Endothelial cell of umbilical vein (primary cell): ENCODE measurements around the gene MERTK. TPM values are rescaled to one million over a fixed set of nuclear protein-coding genes. Genes with fewer than 3 reads are reported as not detected.

Source experiments
- BruUV-seq: library from RNA; stranded (reverse); fragments of 400-500 nt; replicated peaks from 2 replicates; lab custom pipeline; 2021; lab: Mats Ljungman, UMichigan
- CTCF ChIA-PET: fragments of 300-600, 350-600 bp; sonication (Branson Sonifier 250); formaldehyde crosslinking; loops from one replicate; lab custom pipeline; 2021; ENCODE audit warnings: antibody characterized with exemption, inconsistent platforms; lab: Charles Lee
- POLR2A ChIA-PET: fragments of 300-600, 350-600 bp; sonication (Branson Sonifier 250); formaldehyde crosslinking; loops from one replicate; lab custom pipeline; 2021; ENCODE audit warnings: antibody characterized with exemption, inconsistent platforms; lab: Charles Lee
- DNase-seq: peaks from one replicate; pipeline ENCODE4 v3.0.0-alpha.2; 2011; ENCODE audit warnings: low read depth, low spot score
- FAIRE-seq: peaks from 2 replicates; lab custom pipeline; 2011; peaks lifted over from hg19 to GRCh38; lab: Jason Lieb, UNC
- H2AFZ ChIP-seq: 2 replicates; pipeline ENCODE4 v1.6.0; 2012; ENCODE audit warnings: low read depth, low read length, control low read depth, inconsistent platforms
- H3K27ac ChIP-seq: 2 replicates; pipeline ENCODE4 v1.5.1; 2011; ENCODE audit warnings: low read depth, mild to moderate bottlenecking, control low read depth, low read length, moderate library complexity; ENCODE audit not compliant: insufficient read depth
- H3K27me3 ChIP-seq, 2 experiments: 2 replicates each; pipeline versions ENCODE4 v1.6.0 to v1.6.1; 2011; ENCODE audit warnings: low read length in 2 of 2, mixed read lengths in 1 of 2; ENCODE audit not compliant: control insufficient read depth in 2 of 2, insufficient read depth in 2 of 2
- H3K36me3 ChIP-seq, 2 experiments: 2 replicates in 1 of 2; 3 replicates in 1 of 2; pipeline ENCODE4 v1.5.1; 2011; ENCODE audit warnings: low read length in 2 of 2, mild to moderate bottlenecking in 1 of 2, moderate library complexity in 1 of 2; ENCODE audit not compliant: control insufficient read depth in 2 of 2, insufficient read depth in 2 of 2; ENCODE audit errors: extremely low read depth in 1 of 2
- H3K4me1 ChIP-seq: 3 replicates; pipeline ENCODE4 v1.5.1; 2011; ENCODE audit warnings: mild to moderate bottlenecking, low read length; ENCODE audit not compliant: control insufficient read depth, insufficient read depth; ENCODE audit errors: extremely low read depth
- H3K4me2 ChIP-seq: 2 replicates; pipeline ENCODE4 v1.6.1; 2011; ENCODE audit warnings: low read length, control low read depth, mixed read lengths; ENCODE audit not compliant: insufficient read depth
- H3K4me3 ChIP-seq, 3 experiments: fragments of 200-600 bp in 1 of 3; sonication (generic), shearing (Covaris generic) in 1 of 3; replicated peaks in 1 of 3; 2 replicates each; pipeline ENCODE4 v1.5.1; 2011 to 2016; ENCODE audit warnings: control low read depth in 3 of 3, low read length in 3 of 3, mild to moderate bottlenecking in 2 of 3, inconsistent platforms in 1 of 3, low read depth in 1 of 3, moderate library complexity in 1 of 3; ENCODE audit not compliant: insufficient read depth in 1 of 3
- H3K79me2 ChIP-seq: 2 replicates; pipeline ENCODE4 v1.6.0; 2012; ENCODE audit warnings: low read length, inconsistent platforms; ENCODE audit not compliant: control insufficient read depth, insufficient read depth
- H3K9ac ChIP-seq: replicated peaks from 2 replicates; pipeline ENCODE3; 2011; ENCODE audit warnings: low read length, control low read depth; ENCODE audit not compliant: insufficient read depth; ENCODE audit errors: extremely low read depth
- H3K9me1 ChIP-seq: replicated peaks from 3 replicates; pipeline ENCODE4 v1.6.0; 2011; ENCODE audit warnings: mild to moderate bottlenecking, low read length; ENCODE audit not compliant: control insufficient read depth, insufficient read depth; ENCODE audit errors: extremely low read depth
- H3K9me3 ChIP-seq: replicated peaks from 2 replicates; pipeline ENCODE4 v1.5.1; 2012; ENCODE audit warnings: low read length, inconsistent platforms; ENCODE audit not compliant: control insufficient read depth, insufficient read depth
- H4K20me1 ChIP-seq: replicated peaks from 2 replicates; pipeline ENCODE3; 2011; ENCODE audit warnings: mild to moderate bottlenecking, low read length; ENCODE audit not compliant: control insufficient read depth, insufficient read depth; ENCODE audit errors: extremely low read depth
- EZH2 ChIP-seq: IDR thresholded peaks from 2 replicates; pipeline ENCODE4 v1.6.1; 2012; ENCODE audit warnings: borderline replicate concordance, low read depth, mild to moderate bottlenecking, moderate library complexity, low read length, inconsistent platforms; ENCODE audit not compliant: severe bottlenecking
- FOS ChIP-seq: IDR thresholded peaks from 2 replicates; pipeline ENCODE4 v1.6.1; 2011; ENCODE audit warnings: mild to moderate bottlenecking, low read length, moderate library complexity, borderline replicate concordance; ENCODE audit not compliant: insufficient read depth
- GATA2 ChIP-seq: IDR thresholded peaks from 2 replicates; pipeline ENCODE4 v1.7.0; 2011; ENCODE audit warnings: low read depth, mild to moderate bottlenecking, moderate library complexity, mixed read lengths, low read length; ENCODE audit not compliant: insufficient read length, insufficient read depth
- JUN ChIP-seq: IDR thresholded peaks from 2 replicates; pipeline ENCODE4 v1.6.1; 2011; ENCODE audit warnings: borderline replicate concordance, low read depth; ENCODE audit not compliant: insufficient read length, insufficient read depth
- MYC ChIP-seq: IDR thresholded peaks from one replicate; pipeline ENCODE4 v1.6.1; 2011; ENCODE audit warnings: mild to moderate bottlenecking, low read depth, low read length
- POLR2A ChIP-seq: IDR thresholded peaks from 2 replicates; pipeline ENCODE4 v1.6.1; 2012; ENCODE audit warnings: low read depth, mild to moderate bottlenecking, control low read depth, low read length
- POLR2AphosphoS5 ChIP-seq: IDR thresholded peaks from 2 replicates; pipeline ENCODE4 v1.6.1; 2012; ENCODE audit warnings: low read depth, mild to moderate bottlenecking, control low read depth, low read length, moderate library complexity; ENCODE audit not compliant: insufficient read depth
- dilution Hi-C: fragments of 300-500 bp; cut with MboI; formaldehyde crosslinking; loops from one replicate; pipeline ENCODE4 v1.15.0; 2019; ENCODE audit warnings: low sequenced_read_pairs; ENCODE audit not compliant: extremely low pct_ligation_motif_present
- intact Hi-C: fragments of 100-400 bp; cut with micrococcal nuclease; formaldehyde crosslinking; loops from one replicate; pipeline ENCODE4 v1.10.0; 2022
- polyA plus RNA-seq, 4 experiments: library from polyadenylated mRNA; depleted of rRNA in 3 of 4; stranded (reverse) in 3 of 4; unstranded in 1 of 4; fragments of >200 nt; gene quantifications; 2 replicates each; pipeline versions ENCODE4 v1.2.1 to v1.2.3, GENCODE V29; 2011 to 2012; ENCODE audit warnings: missing spikeins in 1 of 4
- total RNA-seq: library from RNA; stranded (reverse); gene quantifications from 2 replicates; pipeline ENCODE4 v1.2.3, GENCODE V29; 2021
- TF ChIP-seq, protein P1 (sequence below), 2 donors: IDR thresholded peaks; 1 replicate in 1 of 2; 2 replicates in 1 of 2; pipeline ENCODE4 v1.5.1; 2011; ENCODE audit warnings: low read length in 2 of 2, mild to moderate bottlenecking in 2 of 2, moderate library complexity in 2 of 2, control low read depth in 1 of 2, inconsistent platforms in 1 of 2, low read depth in 1 of 2; ENCODE audit not compliant: insufficient read depth in 1 of 2; ENCODE audit errors: extremely low read depth in 1 of 2
- TF ChIP-seq, protein P2 (sequence below): IDR thresholded peaks from 2 replicates; pipeline ENCODE4 v1.6.1; 2011; ENCODE audit not compliant: insufficient read depth, insufficient read length

MERTK gene
- total and polyA plus RNA-seq, 2 donors (not counting 3 experiments of a cell fraction or from before 2014, with no cell fraction given) = 37.3 to 39.6 TPM

DNA sequence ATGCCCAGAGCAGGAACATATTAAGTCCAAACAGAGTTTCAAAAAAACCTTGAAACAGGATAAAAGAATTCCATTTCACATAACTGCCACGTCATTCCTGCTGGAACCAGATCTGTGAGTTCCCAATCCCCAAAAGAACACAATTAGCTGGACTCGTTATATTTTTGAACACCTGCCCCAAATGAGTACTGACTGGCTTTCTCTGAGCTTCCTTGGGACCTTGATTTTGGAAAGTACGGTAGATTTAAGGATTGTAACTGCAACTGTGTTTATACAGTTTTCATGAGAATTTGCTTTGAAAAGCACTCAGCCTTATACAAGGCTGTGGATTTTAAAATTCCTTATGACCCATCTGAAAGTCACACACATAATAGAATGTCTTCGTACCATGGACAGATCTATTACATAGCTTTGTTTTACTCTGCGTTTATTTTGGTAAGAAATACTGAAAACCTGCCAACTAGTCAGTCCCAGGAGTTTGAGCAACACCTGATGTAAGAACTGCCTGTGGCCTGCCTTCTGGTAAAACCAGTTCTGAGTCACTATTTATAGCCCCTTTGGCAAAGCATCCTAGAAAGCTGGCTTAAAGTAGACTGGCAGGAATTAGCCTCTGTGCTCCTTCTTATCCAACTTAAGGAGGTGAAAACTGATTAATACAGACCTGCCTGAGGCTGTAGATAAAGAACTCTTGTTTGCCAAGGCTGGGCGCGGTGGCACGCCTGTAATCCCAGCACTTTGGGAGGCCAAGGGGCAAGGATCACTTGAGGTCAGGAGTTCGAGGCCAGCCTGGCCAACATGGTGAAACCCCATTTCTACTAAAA, 48.1 kb downstream of the MERTK start:
- DNase-seq = peak; percentile 55
- intact Hi-C loops = no loop called here
- Histone ChIP-seq H3K9me3 (no peaks in the 10 kb centered on the region), H3K36me3 (peaks cover 8 to 20% of the 10 kb centered on the region in 2 experiments), H3K4me3 (no peak overlapping the region), H3K9ac (no peak overlapping the region), H3K4me1 (no peaks in the 10 kb centered on the region), H3K9me1 (no peaks in the 10 kb centered on the region), H3K27ac (no peak overlapping the region), H3K79me2 (no peaks in the 10 kb centered on the region), H2AFZ (no peak overlapping the region), H4K20me1 (no peaks in the 10 kb centered on the region), H3K27me3 (no peaks in the 10 kb centered on the region), H3K4me2 (no peak overlapping the region)
- no TSS peak for BruUV-seq
- POLR2A ChIA-PET = no interaction called here
- CTCF ChIA-PET = interaction anchor here (1.1 to 2.4 kb wide), 5 partner anchors 8 to 59 kb away, joined by 3 to 9 read pairs (median 4); no protein-coding TSS in a partner anchor
- no peak for FAIRE-seq
- no peak for TF ChIP-seq JUN
- TF ChIP-seq EZH2 = no peak
- TF ChIP-seq GATA2 = no peak
- no peak for TF ChIP-seq MYC
- TF ChIP-seq, protein P1, sequence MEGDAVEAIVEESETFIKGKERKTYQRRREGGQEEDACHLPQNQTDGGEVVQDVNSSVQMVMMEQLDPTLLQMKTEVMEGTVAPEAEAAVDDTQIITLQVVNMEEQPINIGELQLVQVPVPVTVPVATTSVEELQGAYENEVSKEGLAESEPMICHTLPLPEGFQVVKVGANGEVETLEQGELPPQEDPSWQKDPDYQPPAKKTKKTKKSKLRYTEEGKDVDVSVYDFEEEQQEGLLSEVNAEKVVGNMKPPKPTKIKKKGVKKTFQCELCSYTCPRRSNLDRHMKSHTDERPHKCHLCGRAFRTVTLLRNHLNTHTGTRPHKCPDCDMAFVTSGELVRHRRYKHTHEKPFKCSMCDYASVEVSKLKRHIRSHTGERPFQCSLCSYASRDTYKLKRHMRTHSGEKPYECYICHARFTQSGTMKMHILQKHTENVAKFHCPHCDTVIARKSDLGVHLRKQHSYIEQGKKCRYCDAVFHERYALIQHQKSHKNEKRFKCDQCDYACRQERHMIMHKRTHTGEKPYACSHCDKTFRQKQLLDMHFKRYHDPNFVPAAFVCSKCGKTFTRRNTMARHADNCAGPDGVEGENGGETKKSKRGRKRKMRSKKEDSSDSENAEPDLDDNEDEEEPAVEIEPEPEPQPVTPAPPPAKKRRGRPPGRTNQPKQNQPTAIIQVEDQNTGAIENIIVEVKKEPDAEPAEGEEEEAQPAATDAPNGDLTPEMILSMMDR (IDR thresholded peaks at IDR 0.05; ENCODE audit: extremely low read depth in 1 of 2, insufficient read depth in 1 of 2, low read depth in 1 of 2, low read length in 2 of 2) = no peak
- TF ChIP-seq FOS = no peak
- TF ChIP-seq POLR2AphosphoS5 = no peak
- TF ChIP-seq POLR2A = no peak
- TF ChIP-seq, protein P2, sequence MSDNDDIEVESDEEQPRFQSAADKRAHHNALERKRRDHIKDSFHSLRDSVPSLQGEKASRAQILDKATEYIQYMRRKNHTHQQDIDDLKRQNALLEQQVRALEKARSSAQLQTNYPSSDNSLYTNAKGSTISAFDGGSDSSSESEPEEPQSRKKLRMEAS = no peak
- dilution Hi-C loops = no loop called here
